Measurements from ENCODE around the gene TTC23L.

The TTC23L gene

DNA sequence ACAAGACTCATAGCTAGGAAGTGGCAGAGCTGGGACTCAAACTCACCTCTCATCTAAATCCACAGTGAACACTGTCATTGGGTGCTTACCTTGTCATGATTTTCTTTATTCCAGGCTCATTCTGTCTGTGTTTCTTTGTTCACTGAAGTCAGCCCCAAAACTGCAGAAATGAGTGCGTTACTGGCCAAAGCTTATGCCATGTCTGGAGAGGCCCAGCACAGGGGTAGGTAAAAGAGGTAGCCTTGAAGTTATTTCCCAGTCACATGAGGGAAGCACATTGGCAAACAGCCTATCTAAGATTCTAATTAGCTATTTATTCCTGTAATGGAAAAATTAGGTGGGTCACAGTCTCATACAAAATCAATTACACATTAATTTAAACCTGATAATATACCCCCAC is 29.8 kb downstream of the TTC23L start:
- TF ChIP-seq, protein P1, sequence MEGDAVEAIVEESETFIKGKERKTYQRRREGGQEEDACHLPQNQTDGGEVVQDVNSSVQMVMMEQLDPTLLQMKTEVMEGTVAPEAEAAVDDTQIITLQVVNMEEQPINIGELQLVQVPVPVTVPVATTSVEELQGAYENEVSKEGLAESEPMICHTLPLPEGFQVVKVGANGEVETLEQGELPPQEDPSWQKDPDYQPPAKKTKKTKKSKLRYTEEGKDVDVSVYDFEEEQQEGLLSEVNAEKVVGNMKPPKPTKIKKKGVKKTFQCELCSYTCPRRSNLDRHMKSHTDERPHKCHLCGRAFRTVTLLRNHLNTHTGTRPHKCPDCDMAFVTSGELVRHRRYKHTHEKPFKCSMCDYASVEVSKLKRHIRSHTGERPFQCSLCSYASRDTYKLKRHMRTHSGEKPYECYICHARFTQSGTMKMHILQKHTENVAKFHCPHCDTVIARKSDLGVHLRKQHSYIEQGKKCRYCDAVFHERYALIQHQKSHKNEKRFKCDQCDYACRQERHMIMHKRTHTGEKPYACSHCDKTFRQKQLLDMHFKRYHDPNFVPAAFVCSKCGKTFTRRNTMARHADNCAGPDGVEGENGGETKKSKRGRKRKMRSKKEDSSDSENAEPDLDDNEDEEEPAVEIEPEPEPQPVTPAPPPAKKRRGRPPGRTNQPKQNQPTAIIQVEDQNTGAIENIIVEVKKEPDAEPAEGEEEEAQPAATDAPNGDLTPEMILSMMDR (IDR thresholded peaks at IDR 0.05; ENCODE audit: insufficient read depth, low read depth, low read length, missing control alignments), result no peak
- DNase-seq (ENCODE audit: low read depth), result no peak
- H3K4me3 ChIP-seq (ENCODE audit: low read depth, low read length), result no peak overlapping the region

DNA sequence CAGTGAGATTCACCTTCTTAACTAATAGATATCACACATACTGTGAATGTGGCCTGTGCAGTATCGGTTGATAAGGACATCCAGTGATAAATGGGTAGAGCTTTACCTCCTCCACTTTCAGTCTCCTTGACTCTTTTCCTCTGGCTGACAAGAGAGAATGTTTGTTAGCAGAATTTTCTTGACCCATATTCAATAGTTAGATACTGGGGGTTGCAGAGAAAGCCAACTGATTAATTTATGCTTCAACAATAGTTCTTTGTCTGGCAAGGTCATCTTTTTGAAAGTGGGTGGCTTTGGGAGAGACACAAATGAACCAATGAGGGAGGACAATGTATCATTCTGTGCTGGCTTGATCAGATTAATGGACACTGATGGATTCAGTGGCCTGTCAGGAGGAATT is 30.3 kb downstream of the TTC23L start:
- no peak overlapping the region for H3K4me3 ChIP-seq (ENCODE audit: low read depth, low read length)
- no peak for DNase-seq (ENCODE audit: low read depth)
- TF ChIP-seq, protein P1 (IDR thresholded peaks at IDR 0.05; ENCODE audit: insufficient read depth, low read depth, low read length, missing control alignments), result no peak

DNA sequence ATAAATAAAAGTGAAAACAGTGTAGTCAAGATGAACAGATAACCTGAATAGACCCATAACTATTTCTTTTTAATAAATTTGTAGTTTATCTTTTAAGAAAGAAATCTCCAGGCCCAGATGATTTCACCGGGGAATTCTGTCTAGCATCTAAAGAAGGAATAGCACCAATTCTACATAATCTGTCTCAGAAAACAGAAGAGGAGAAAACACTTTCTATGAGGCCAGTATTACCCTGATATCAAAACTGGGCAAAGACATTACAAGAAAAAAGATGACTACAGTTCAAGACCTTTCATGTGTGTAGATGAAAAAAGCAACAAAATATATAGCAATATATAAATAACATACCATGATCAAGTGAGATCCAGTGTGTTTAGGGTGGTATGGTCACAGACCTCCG is 31.4 kb downstream of the TTC23L start:
- H3K4me3 ChIP-seq (ENCODE audit: low read depth, low read length), result no peak overlapping the region
- TF ChIP-seq, protein P1 (IDR thresholded peaks at IDR 0.05; ENCODE audit: insufficient read depth, low read depth, low read length, missing control alignments), result no peak
- no peak for DNase-seq (ENCODE audit: low read depth)

DNA sequence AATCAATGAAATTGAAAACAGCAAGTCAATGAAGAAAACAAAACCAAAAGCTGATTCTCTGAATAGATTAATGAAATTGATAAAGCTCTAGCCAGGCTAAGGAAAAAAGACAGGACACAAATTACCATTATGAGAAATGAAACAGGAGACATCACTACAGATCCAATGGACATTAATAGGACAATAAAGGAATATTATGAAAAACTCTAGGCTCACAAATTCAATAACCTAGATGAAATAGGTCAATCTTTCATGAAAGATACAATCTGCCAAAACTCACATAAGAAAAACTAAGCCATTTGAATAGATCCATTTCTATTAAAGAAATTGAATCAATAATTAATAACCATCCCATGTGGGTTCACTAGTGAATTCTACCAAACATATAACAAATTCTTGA is 37.3 kb downstream of the TTC23L start:
- no peak for DNase-seq (ENCODE audit: low read depth)
- no peak overlapping the region for H3K4me3 ChIP-seq (ENCODE audit: low read depth, low read length)
- TF ChIP-seq, protein P1 (IDR thresholded peaks at IDR 0.05; ENCODE audit: insufficient read depth, low read depth, low read length, missing control alignments), result no peak

DNA sequence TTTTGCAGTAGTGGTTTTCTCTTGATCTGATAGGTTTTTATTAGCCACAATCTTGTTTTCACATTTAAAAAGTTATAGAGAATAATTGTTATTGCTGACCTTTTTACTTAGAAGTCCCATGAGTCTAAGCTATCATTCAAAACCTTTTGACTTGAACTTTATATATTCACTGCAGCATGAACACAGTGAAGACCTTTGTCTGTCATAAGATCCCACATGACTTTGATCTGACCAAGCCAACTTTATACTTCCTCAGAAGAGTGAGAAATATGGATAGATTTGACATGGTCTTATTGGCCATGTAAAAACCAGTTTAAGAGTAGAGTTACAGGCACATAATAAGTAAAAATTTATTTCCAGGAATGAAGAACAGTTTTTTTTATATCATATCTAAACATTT is 42.3 kb downstream of the TTC23L start:
- H3K4me3 ChIP-seq (ENCODE audit: low read depth, low read length), result no peak overlapping the region
- TF ChIP-seq, protein P1 (IDR thresholded peaks at IDR 0.05; ENCODE audit: insufficient read depth, low read depth, low read length, missing control alignments), result no peak
- DNase-seq (ENCODE audit: low read depth), result no peak

DNA sequence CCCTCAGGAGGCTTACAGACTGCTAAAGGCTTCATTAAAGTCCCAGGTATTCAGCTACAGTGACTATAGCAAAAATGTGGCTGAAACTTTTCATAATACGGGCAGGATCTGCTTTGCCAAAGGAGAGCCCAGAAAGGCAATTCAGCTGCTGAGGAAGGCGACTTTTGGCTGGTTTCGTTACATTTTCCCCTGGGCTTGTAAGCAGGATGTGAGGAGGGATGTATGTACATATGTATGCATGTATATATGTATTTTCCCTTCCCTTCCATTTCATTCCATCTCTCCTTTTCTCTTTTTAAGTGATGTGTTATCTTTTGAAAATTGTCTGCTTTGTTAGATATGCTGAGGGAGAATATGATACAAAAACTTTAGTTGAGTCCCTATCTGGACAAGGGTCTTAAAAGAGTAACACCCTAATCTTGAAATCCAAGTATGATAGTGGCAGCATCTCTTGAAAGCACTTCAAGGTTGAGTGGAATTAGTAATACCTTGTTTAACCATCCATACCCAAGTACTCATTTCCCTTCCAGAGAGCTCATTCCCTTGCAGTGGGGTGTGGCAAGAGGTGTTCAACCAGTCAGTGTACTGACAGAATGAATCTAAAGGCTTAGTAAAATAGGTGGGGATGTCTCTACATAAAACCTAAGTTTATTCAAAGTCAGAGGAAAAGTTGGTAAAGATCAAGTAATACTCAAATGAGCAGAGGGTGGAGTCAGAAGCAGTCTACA is 47.6 kb downstream of the TTC23L start:
- TF ChIP-seq, protein P1 (IDR thresholded peaks at IDR 0.05; ENCODE audit: insufficient read depth, low read depth, low read length, missing control alignments), result no peak
- DNase-seq (ENCODE audit: low read depth), result no peak
- no peak overlapping the region for H3K4me3 ChIP-seq (ENCODE audit: low read depth, low read length)

DNA sequence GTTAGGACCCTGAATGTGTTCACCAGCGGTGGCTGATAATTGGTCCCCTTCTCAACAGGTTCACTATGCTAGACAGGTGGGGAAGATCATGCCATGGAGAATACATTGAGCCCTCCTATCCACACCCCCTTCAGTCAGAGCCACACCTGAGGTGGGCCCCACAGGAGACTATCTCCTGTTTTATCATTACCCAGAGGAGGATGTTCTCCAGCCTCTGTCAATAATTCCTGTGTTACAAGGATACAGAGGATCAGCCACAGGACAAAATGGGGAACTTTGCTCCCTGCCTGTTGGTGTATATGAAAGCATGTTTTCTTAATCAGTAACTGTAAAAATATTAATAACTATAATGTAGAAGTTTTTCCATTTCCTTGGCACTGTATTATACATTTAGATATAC is 50.4 kb downstream of the TTC23L start:
- no peak for DNase-seq (ENCODE audit: low read depth)
- TF ChIP-seq, protein P1 (IDR thresholded peaks at IDR 0.05; ENCODE audit: insufficient read depth, low read depth, low read length, missing control alignments), result no peak
- H3K4me3 ChIP-seq (ENCODE audit: low read depth, low read length), result no peak overlapping the region

All from GM12865 (cell line).